Transverse colon (tissue), 4 donors: ENCODE measurements around the gene PIGBOS1. TPM values are rescaled to one million over a fixed set of nuclear protein-coding genes. Genes with fewer than 3 reads are reported as not detected.

Source experiments
- DNase-seq: peaks from one replicate; pipeline ENCODE4 v3.0.0-alpha.2; 2019
- H3K27ac ChIP-seq, 4 donors: fragments of 200-600 bp; sonication (generic); 2 replicates each; pipeline ENCODE4 v1.5.1; 2016 to 2018; ENCODE audit warnings: inconsistent platforms in 4 of 4
- H3K27me3 ChIP-seq: fragments of 200-600 bp; sonication (generic); 2 replicates; pipeline ENCODE4 v1.5.1; 2017; ENCODE audit warnings: inconsistent platforms
- H3K36me3 ChIP-seq, 4 donors: fragments of 200-600 bp; sonication (generic); 2 replicates each; pipeline ENCODE4 v1.5.1; 2017 to 2019; ENCODE audit warnings: inconsistent platforms in 4 of 4
- H3K4me1 ChIP-seq, 4 donors: fragments of 200-600 bp; sonication (generic); 2 replicates each; pipeline ENCODE4 v1.5.1; 2017 to 2020; ENCODE audit warnings: inconsistent platforms in 4 of 4
- H3K4me3 ChIP-seq, 4 donors: fragments of 200-600 bp; sonication (generic); 1 replicate in 1 of 4; 2 replicates in 3 of 4; pipeline versions ENCODE4 v1.5.1 to v1.6.1; 2017 to 2019; ENCODE audit warnings: inconsistent platforms in 4 of 4
- H3K9me3 ChIP-seq, 2 donors: fragments of 200-600 bp; sonication (generic); 2 replicates each; pipeline ENCODE4 v1.5.1; 2017 to 2019; ENCODE audit warnings: inconsistent platforms in 2 of 2
- EP300 ChIP-seq: sonication (generic); formaldehyde crosslinking; IDR thresholded peaks from one replicate; pipeline ENCODE4 v1.6.1; 2017; ENCODE audit warnings: antibody characterized with exemption, low read depth
- POLR2A ChIP-seq: fragments of 450-650 bp; IDR thresholded peaks from one replicate; pipeline ENCODE4 v1.6.1; 2016; ENCODE audit warnings: antibody characterized with exemption, mild to moderate bottlenecking, moderate library complexity
- POLR2AphosphoS5 ChIP-seq, 3 donors: sonication (generic); formaldehyde crosslinking; IDR thresholded peaks; one replicate each; pipeline ENCODE4 v1.6.1; 2016; ENCODE audit warnings: antibody characterized with exemption in 3 of 3
- WGBS, 2 donors: methylation state at CpG; one replicate each; pipeline ENCODE4 v1.1.5; 2018; ENCODE audit warnings: low coverage in 1 of 2; 5-methylcytosine and 5-hydroxymethylcytosine counted together
- in situ Hi-C, 4 donors: fragments of 200-750 bp; cut with MboI; loops; one replicate each; pipeline versions ENCODE4 v1.15.0 to v1.15.1; 2017; ENCODE audit warnings: low sequenced_read_pairs in 3 of 4, low pct_ligation_motif_present in 1 of 4, low pct_unique_long_range_greater_than_20kb in 1 of 4
- intact Hi-C: fragments of 100-400 bp; cut with DNase I; formaldehyde crosslinking; loops from one replicate; pipeline ENCODE4 v1.15.1; 2023; ENCODE audit warnings: low total_unique reads
- total RNA-seq, 4 donors: library from RNA; depleted of rRNA; stranded (reverse); fragments of >200 nt; gene quantifications; one replicate each; pipeline ENCODE4 v1.1.0, GENCODE V29; 2016
- TF ChIP-seq, protein P1 (sequence below), 5 experiments: fragments of 200-600 bp in 3 of 5; fragments of 450-650 bp in 2 of 5; sonication (generic) in 3 of 5; IDR thresholded peaks; 1 replicate in 2 of 5; 2 replicates in 3 of 5; pipeline ENCODE4 v1.5.1; 2016 to 2017; ENCODE audit warnings: antibody characterized with exemption in 5 of 5, inconsistent platforms in 3 of 5, mild to moderate bottlenecking in 2 of 5, moderate library complexity in 1 of 5

Gene PIGBOS1
- total RNA-seq, 4 donors from 2014 or later: 14.2 to 14.8 TPM; not detected in 2

DNA sequence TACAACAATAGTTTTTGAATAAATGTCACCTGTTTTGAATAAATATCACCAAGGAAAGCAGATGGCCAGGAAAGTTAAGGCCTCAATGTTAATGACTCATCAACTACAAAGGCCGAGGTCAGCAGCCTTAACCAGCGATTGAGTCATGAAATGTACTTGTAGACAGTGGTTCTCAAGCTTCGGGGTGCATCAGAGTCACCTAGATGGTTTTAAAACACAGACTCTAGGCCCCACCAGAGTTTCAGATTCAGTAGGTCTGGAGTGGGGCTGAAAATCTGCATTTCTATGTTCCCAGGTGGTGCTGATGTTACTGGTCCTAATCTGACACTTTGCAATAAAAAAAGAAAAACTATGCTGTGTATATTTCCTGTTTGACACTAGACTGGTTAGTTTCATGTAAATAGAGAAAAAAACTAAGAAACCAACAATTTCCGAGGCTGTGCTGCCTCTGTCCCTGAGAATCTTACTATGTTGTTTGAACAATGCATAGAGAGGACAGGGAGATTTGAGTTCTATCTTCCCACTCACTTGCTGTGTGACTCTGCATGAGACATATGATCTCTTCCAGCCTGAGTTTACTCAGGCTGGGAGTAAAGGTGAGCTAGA, 39.1 kb downstream of the PIGBOS1 start:
- in situ Hi-C loops: loop anchor here in 1 of 4 donors (10.0 kb wide), 1 partner anchor 65 kb away; no protein-coding TSS in a partner anchor
- Histone ChIP-seq H3K4me3 (no peak overlapping the region), H3K4me1 (peaks cover 5 to 24% (median 10%) of the 10 kb centered on the region in 4 donors), H3K27me3 (no peaks in the 10 kb centered on the region), H3K9me3 (no peaks in the 10 kb centered on the region), H3K36me3 (no peaks in the 10 kb centered on the region), H3K27ac (peak overlapping the region; percentile 37 to 71 (median 44))
- WGBS, 2 donors: 60 to 61% methylated on average over 4 of the region's 4 CpGs
- DNase-seq: peak; percentile 34
- intact Hi-C loops: no loop called here
- TF ChIP-seq POLR2A (no peak), POLR2AphosphoS5 (IDR thresholded peaks at IDR 0.05) (no peak), EP300 (no peak)
- TF ChIP-seq, protein P1, sequence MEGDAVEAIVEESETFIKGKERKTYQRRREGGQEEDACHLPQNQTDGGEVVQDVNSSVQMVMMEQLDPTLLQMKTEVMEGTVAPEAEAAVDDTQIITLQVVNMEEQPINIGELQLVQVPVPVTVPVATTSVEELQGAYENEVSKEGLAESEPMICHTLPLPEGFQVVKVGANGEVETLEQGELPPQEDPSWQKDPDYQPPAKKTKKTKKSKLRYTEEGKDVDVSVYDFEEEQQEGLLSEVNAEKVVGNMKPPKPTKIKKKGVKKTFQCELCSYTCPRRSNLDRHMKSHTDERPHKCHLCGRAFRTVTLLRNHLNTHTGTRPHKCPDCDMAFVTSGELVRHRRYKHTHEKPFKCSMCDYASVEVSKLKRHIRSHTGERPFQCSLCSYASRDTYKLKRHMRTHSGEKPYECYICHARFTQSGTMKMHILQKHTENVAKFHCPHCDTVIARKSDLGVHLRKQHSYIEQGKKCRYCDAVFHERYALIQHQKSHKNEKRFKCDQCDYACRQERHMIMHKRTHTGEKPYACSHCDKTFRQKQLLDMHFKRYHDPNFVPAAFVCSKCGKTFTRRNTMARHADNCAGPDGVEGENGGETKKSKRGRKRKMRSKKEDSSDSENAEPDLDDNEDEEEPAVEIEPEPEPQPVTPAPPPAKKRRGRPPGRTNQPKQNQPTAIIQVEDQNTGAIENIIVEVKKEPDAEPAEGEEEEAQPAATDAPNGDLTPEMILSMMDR (IDR thresholded peaks at IDR 0.05): no peak

- 60 to 77% methylated on average over 2 of the region's 2 CpGs for WGBS, 2 donors
- DNase-seq: no peak
- no peak overlapping the region for H3K4me3 ChIP-seq
- H3K27me3 ChIP-seq: no peaks in the 10 kb centered on the region
- TF ChIP-seq, protein P1 (IDR thresholded peaks at IDR 0.05): no peak
- TF ChIP-seq POLR2A: no peak
- no peak for TF ChIP-seq POLR2AphosphoS5 (IDR thresholded peaks at IDR 0.05)
- no peak for TF ChIP-seq EP300
- intact Hi-C loops (no loop called here), in situ Hi-C loops (no loop called here)
- peak overlapping the region; percentile 37 to 71 (median 44) for H3K27ac ChIP-seq
- no peaks in the 10 kb centered on the region for H3K36me3 ChIP-seq
- peaks cover 5 to 24% (median 10%) of the 10 kb centered on the region in 4 donors for H3K4me1 ChIP-seq
- H3K9me3 ChIP-seq: no peaks in the 10 kb centered on the region
These were observed 39.7 kb downstream of the PIGBOS1 start for GRCh38 chr15:55279100-55279745.

DNA sequence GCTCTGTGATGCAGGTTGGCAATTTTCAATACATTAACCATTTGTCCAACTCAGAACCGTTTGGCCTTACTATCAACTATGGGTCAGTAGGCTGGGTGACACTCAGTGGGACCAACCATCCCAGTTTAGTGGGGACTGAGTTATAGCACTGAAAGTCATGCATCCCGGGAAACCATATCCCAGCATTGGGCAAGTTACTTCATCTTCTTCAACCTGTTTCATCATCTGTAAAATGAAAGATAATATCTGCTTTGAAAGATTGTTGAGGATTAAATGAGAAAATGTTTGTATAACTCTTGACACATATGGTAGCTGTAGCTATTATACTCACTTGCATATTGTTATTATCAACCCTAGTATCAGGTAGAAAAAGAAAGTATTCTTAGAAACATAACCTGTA, 41.2 kb downstream of the PIGBOS1 start:
- WGBS, 2 donors: 68 to 90% methylated on average over 2 of the region's 2 CpGs
- Histone ChIP-seq H3K9me3 (no peaks in the 10 kb centered on the region), H3K4me3 (no peak overlapping the region), H3K4me1 (peaks cover 2 to 20% (median 7%) of the 10 kb centered on the region in 4 donors), H3K36me3 (no peaks in the 10 kb centered on the region), H3K27ac (peak overlapping the region; percentile 12 to 50 (median 14)), H3K27me3 (no peaks in the 10 kb centered on the region)
- TF ChIP-seq POLR2AphosphoS5 (IDR thresholded peaks at IDR 0.05) (no peak), POLR2A (no peak), EP300 (no peak)
- TF ChIP-seq, protein P1 (IDR thresholded peaks at IDR 0.05): no peak
- intact Hi-C loops (no loop called here), in situ Hi-C loops (no loop called here)
- no peak for DNase-seq

- H3K27ac ChIP-seq: peak overlapping the region; percentile 12 to 50 (median 14)
- in situ Hi-C loops: no loop called here
- WGBS, 2 donors: 29 to 46% methylated on average over 1 to 7 of the region's 7 CpGs
These were observed 41.8 kb downstream of the PIGBOS1 start for GRCh38 chr15:55277116-55277564.

More at GRCh38 chr15:55277116-55277564, 41.8 kb downstream of the PIGBOS1 start:
- Histone ChIP-seq H3K36me3 (no peaks in the 10 kb centered on the region), H3K4me3 (no peak overlapping the region), H3K9me3 (no peaks in the 10 kb centered on the region), H3K27me3 (no peaks in the 10 kb centered on the region), H3K4me1 (peaks cover 0 to 16% (median 2%) of the 10 kb centered on the region in 4 donors)
- DNase-seq: peak; percentile 19
- intact Hi-C loops: no loop called here
- TF ChIP-seq POLR2AphosphoS5 (IDR thresholded peaks at IDR 0.05): no peak
- TF ChIP-seq, protein P1 (IDR thresholded peaks at IDR 0.05): no peak
- TF ChIP-seq EP300: no peak
- TF ChIP-seq POLR2A: no peak
